Stimulated activated CD8-positive, alpha-beta memory T cell treated with anti-CD3 and anti-CD28 coated beads, Interleukin-7, amount 100 ng/mL, for 24 hours (primary cell): ENCODE results near the gene MAPKAPK3.

Experiments used
- DNase-seq: peaks from one replicate; pipeline ENCODE4 v3.0.0-alpha.2; 2020; ENCODE audit warnings: low read depth

Gene MAPKAPK3

GRCh38 chr3:50689558-50689957 is 72.6 kb downstream of the MAPKAPK3 start:
- DNase-seq = no peak

- no peak for DNase-seq
Measured at GRCh38 chr3:50695031-50695430, 78.1 kb downstream of the MAPKAPK3 start.

DNA sequence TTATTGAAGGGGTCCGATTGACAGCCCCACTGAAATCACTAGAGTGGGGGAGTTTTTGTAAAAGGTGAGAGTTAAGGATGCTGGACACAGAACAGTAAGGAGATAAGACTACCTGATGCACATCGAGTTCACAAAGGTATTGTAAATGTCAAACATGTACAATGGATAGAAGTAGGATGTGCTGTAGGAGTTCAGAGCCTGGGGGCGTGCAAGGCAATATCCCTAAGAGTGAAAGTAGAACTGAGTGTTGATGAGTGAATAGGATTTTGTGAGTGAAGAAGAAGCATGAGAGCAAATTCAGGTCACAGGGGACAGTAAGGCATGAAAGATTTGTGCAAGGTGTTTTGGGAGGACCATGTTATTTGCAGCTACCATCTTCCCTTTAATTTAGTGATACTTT is 79.3 kb downstream of the MAPKAPK3 start:
- DNase-seq = no peak

GRCh38 chr3:50698269-50698668 is 81.3 kb downstream of the MAPKAPK3 start:
- no peak for DNase-seq
